GM19043 (cell line): ENCODE measurements around the gene OR5K1.
A peak's percentile ranks its signal among the peaks of the same experiment; 100 is the strongest.

Experiments used
- ATAC-seq: cut with Tn5 transposase; IDR thresholded peaks from one replicate; pipeline ENCODE4 v1.9.1; 2021; ENCODE audit warnings: low read depth; ENCODE audit not compliant: unreplicated experiment

OR5K1 gene

GRCh38 chr3:98462901-98463300 lies at the start of gene OR5K1:
Gene OR5K1, plus strand, starts transcription at chr3:98463201. Its CDS starts 6,376 bp downstream, at chr3:98469577.
- ATAC-seq, result no peak

- no peak for ATAC-seq
Measured at GRCh38 chr3:98432575-98432974, 30.4 kb upstream of the OR5K1 start.

GRCh38 chr3:98433764-98434163 lies 29.2 kb upstream of the OR5K1 start:
- no peak for ATAC-seq

- no peak for ATAC-seq
Measured at GRCh38 chr3:98434412-98434811, 28.6 kb upstream of the OR5K1 start.

- ATAC-seq, result no peak
Measured at GRCh38 chr3:98440283-98440682, 22.7 kb upstream of the OR5K1 start.

GRCh38 chr3:98445949-98446406 lies 17.0 kb upstream of the OR5K1 start:
- ATAC-seq, result peak; percentile 84

- ATAC-seq, result no peak
Measured at GRCh38 chr3:98449606-98450193, 13.3 kb upstream of the OR5K1 start.

GRCh38 chr3:98450372-98450771 lies 12.6 kb upstream of the OR5K1 start:
- no peak for ATAC-seq

- no peak for ATAC-seq
Measured at GRCh38 chr3:98453827-98454226, 9.2 kb upstream of the OR5K1 start.

- ATAC-seq, result no peak
Measured at GRCh38 chr3:98454929-98455328, 8.1 kb upstream of the OR5K1 start.

- ATAC-seq, result no peak
Measured at GRCh38 chr3:98457543-98457942, 5.5 kb upstream of the OR5K1 start.

GRCh38 chr3:98460220-98460619 lies 2.8 kb upstream of the OR5K1 start:
- no peak for ATAC-seq

- no peak for ATAC-seq
Measured at GRCh38 chr3:98482717-98483482, 19.9 kb downstream of the OR5K1 start.

GRCh38 chr3:98483626-98484025 lies 20.6 kb downstream of the OR5K1 start:
- no peak for ATAC-seq

- no peak for ATAC-seq
Measured at GRCh38 chr3:98497381-98497780, 34.4 kb downstream of the OR5K1 start, which contains the start of gene OR5K2. Gene OR5K2, plus strand, starts transcription at chr3:98497681. Its CDS starts 0 bp downstream, at chr3:98497681.

- no peak for ATAC-seq
Measured at GRCh38 chr3:98500019-98500418, 37.0 kb downstream of the OR5K1 start.

- ATAC-seq, result no peak
Measured at GRCh38 chr3:98501270-98501669, 38.3 kb downstream of the OR5K1 start.

GRCh38 chr3:98501863-98502576 lies 39.0 kb downstream of the OR5K1 start:
- ATAC-seq, result no peak

GRCh38 chr3:98504539-98504938 lies 41.5 kb downstream of the OR5K1 start:
- no peak for ATAC-seq

GRCh38 chr3:98508582-98508981 lies 45.6 kb downstream of the OR5K1 start:
- no peak for ATAC-seq

GRCh38 chr3:98512576-98512975 lies 49.6 kb downstream of the OR5K1 start:
- ATAC-seq, result no peak
